T-helper 1 cell (primary cell): ENCODE data around the gene UNC45B.
"Not testable (repeated sequence)": the region's sequence is repeated elsewhere in the genome, so short reads cannot be mapped to it uniquely, and the experiment has no call there.

Experiments
- DNase-seq, 5 donors: peaks; one replicate each; pipeline ENCODE4 v3.0.0-alpha.2; 2012 to 2020
- total RNA-seq, 4 donors: gene quantifications; one replicate each; lab custom pipeline; 2026; lab: John Stamatoyannopoulos, UW

The UNC45B gene
- 1.1 to 4.0 (median 2.0) reads per million in 4 donors for total RNA-seq

GRCh38 chr17:35147375-35147905 lies at the start of gene UNC45B:
UNC45B (plus strand) TSS chr17:35147817; CDS start chr17:35148264, 447 bp downstream.
- DNase-seq = no peak

DNA sequence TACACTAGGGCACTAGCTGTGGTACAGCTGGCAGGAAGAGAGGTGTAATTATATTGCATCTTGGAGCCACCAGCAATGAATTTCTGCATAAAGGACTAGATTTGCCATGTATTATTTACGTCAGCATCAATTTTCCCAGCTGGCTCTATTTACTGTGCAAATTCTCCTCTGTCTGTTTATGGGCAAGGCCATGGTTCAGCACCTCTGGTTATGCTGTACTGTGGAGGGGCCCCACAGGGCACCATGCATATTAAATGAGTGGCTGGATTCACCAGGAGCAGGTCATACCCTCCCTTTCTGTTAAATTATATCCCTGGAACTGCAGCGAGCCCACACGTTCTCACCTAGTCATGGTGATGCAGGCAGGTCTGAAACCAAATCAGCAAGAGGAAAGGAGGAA lies 47.7 kb upstream of the UNC45B start:
- DNase-seq = no peak

DNA sequence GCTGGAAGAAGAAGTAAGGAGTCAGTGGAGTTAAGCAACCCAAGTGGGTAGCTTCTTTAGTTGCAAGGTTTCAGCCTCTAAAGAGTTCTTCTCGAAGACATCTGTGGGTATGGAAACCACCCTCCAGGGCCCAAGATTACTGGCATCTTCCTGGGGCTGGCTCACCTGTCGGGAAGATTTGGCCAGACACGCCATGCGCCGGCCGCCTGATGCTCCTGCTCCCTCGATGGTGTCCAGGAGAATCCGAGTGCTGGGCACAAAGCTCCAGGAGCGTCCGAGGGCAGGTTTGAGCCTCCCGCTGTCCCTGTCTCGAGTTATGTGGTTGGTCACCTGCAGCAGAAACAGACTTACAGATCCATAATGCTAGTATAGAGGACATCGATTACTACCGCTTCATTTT lies 46.6 kb upstream of the UNC45B start:
- no peak for DNase-seq

DNA sequence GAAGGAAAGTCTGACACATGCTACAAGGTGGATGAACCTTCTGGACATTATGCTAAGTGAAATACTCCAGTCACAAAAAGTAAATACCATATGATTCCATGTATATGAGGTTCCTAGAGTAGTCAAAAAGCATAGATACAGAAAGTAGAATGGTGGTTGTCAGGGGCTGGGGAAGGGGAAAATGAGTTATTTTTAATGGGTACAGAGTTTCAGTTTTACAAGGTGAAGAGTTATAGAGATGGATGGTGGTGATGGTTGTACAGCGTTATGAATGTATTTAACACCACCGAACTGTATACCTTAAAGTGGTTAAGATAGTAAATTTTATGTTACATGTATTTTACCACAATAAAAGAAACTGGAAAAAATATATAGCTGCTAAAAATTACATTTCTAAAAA lies 45.9 kb upstream of the UNC45B start:
- DNase-seq = no peak

GRCh38 chr17:35103271-35103670 lies 44.3 kb upstream of the UNC45B start:
- DNase-seq = no peak

GRCh38 chr17:35104844-35105450 lies 42.7 kb upstream of the UNC45B start:
- no peak for DNase-seq

DNA sequence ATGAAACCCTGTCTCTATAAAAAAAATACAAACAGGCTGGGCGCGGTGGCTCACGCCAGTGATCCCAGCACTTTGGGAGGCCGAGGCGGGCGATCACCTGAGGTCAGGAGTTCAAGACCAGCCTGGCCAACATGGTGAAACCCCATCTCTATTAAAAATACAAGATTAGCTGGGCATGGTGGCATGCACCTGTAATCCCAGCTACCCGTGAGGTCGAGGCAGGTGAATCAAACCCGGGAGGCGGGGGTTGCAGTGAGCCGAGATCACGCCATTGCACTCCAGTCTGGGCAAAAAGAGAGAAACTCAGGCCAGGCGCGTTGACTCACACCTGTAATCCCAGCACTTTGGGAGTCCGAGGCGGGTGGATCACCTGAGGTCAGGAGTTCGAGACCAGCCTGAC lies 36.8 kb upstream of the UNC45B start:
- not testable (repeated sequence) for DNase-seq

- no peak for DNase-seq
Observed at GRCh38 chr17:35116845-35117244, 30.8 kb upstream of the UNC45B start.

DNA sequence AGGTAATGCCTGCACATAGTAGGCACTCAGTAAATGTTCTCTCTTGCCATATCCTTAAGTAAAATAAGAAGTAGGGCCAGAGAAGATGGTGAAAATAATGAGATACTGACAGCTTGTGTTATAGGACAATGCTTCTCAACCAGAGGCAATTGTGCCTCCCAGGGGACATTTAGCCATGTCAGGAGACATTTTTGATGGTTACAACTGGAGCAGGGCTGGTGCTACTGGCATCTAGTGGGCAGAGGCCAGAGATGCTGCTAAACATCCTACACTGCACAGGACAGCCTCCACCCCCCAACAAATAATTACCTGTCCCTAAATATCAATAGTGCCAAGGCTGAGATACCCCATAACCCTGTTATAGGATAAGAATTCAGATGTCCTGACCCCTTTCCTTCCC lies 29.6 kb upstream of the UNC45B start:
- peak in 2 of 5 donors; percentile 10 to 71 for DNase-seq

- peak; percentile 62 to 80 (median 69) for DNase-seq
Observed at GRCh38 chr17:35119370-35120165, 28.0 kb upstream of the UNC45B start, which contains the start of gene RAD51D. RAD51D (minus strand) TSS chr17:35119860; CDS start chr17:35119613, 247 bp downstream.

- no peak for DNase-seq
Observed at GRCh38 chr17:35121315-35121714, 26.3 kb upstream of the UNC45B start, which contains the start of gene FNDC8. FNDC8 (plus strand) TSS chr17:35121615; CDS start chr17:35121694, 79 bp downstream.

GRCh38 chr17:35127751-35128514 lies 19.7 kb upstream of the UNC45B start:
- DNase-seq = no peak

DNA sequence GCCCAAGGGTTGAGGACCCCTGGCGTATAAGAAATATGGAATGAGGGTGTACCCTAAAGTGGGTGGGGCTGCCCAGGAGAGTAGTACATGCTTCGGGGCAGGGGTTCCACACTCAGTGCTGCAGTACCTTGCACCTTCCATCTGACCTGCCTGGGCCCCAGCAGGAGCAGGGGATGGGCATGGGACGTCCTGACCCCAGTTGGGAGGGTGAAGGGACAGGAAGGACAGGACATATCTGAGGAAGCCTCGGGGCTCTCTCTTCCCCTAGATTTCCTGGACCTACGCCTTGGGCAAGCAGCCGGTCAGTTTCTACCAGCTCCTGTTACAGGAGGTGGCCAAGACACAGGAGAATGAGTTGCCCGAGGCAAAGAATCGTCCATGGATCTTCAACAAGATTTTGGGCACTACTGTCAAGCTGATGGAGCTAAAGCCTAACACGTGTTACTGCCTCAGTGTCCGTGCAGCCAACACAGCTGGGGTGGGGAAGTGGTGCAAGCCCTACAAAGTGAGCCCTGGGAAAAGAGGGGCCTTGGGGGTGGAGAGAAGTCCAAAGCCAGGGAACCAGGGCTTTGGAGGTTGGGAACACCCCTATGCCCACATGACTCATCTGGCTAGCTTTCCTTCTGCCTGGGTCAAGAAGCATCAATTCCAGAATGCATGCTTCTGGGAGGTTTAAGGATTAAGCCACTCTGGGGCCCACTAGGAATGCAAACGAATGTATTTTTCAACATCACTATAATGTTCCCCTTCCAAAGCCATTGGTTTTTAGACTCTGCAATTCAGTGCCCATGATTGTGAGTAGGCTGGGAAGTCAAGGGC lies 18.3 kb upstream of the UNC45B start:
- no peak for DNase-seq

- no peak for DNase-seq
Observed at GRCh38 chr17:35129973-35130351, 17.7 kb upstream of the UNC45B start.

GRCh38 chr17:35130392-35130791 lies 17.2 kb upstream of the UNC45B start:
- no peak for DNase-seq

DNA sequence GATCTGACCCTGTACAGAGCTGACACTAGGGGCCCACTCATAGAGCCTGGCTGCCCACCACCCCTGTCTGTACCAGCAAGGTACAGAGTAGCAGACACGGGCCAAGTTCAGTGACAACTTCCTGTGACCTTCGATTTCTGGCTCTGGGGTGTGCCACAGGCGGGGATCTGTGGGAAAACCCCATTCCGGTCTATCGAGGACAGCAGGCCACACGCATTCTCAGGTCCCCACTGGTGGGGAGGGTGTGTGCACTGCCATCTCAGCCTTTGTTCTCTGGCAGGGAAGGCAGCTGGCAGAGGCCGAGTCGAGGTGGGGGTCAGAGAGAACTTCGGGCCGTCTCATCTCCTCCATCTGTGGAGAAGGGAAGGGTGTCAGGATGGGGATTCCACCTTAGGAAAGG lies 15.5 kb upstream of the UNC45B start:
- DNase-seq = no peak

- DNase-seq = no peak
Observed at GRCh38 chr17:35132816-35133550, 14.6 kb upstream of the UNC45B start.

DNA sequence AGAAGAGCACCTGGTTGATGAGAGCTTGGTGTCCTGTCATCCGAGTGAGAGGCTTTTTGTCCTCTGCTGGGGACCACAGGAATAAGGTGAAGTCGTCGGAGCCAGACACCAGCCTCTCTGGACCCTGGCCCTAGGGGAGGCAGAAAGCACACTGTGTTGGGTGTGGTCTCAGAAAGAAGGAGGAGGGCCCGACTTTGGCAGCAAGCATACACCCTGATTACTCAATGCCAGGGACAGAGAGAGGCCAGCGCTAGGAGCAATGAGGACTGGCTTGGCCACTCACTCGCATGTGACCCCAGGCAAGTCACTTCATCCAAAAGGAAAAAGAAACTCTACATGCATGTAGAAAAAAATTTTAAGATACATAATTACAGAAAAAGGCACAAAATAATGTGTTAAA lies 12.3 kb upstream of the UNC45B start:
- DNase-seq = no peak

DNA sequence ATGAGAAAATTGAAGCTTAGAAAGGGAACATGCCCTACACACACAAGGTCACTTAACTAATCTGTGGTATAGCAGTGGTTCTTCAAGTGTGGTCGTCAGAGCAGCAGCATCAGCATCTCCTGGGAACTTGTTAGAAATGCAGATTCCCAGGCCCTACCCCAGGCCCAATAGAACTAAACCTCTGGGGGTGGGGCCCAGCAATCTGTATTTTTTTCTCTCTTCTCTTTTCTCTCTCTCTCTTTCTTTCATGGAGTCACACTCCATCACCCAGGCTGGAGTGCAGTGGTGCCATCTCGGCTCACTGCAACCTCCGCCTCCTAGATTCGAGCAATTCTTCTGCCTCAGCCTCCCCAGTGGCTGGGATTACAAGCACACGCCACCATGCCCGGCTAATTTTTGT lies 9.4 kb upstream of the UNC45B start:
- DNase-seq = no peak

- DNase-seq = peak; percentile 69 to 84 (median 81)
Observed at GRCh38 chr17:35141681-35142466, 5.7 kb upstream of the UNC45B start, which contains the start of gene NLE1. NLE1 (minus strand) TSS chr17:35142303; CDS start chr17:35142275, 28 bp downstream.

DNA sequence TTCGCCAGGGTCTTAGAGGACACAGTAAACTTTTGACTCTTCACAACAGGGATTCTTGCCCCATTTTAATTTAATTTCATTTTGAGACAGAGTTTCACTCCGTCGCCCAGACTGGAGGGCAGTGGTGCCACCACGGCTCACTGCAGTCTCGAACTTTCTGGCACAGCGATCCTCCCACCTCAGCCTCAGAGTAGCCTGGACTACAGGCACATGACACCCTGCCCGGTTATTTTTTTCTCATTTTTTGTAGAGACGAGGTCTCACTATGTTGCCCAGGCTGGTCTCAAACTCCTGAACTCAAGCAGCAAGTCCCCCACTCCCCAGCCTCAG lies 5.2 kb upstream of the UNC45B start:
- DNase-seq = no peak
